22Rv1 (cell line): ENCODE measurements around the gene GRB7.

Experiments used
- H3K27ac ChIP-seq: fragments of 450-650 bp; 2 replicates; pipeline ENCODE4 v1.5.1; 2017
- ZFX ChIP-seq: fragments of 450-650 bp; IDR thresholded peaks from 2 replicates; pipeline ENCODE4 v1.6.1; 2017; ENCODE audit warnings: antibody characterized with exemption, borderline replicate concordance
- TF ChIP-seq, protein P1 (sequence below): fragments of 450-650 bp; IDR thresholded peaks from 2 replicates; pipeline ENCODE4 v1.5.1; 2017; ENCODE audit warnings: mild to moderate bottlenecking

Gene GRB7

DNA sequence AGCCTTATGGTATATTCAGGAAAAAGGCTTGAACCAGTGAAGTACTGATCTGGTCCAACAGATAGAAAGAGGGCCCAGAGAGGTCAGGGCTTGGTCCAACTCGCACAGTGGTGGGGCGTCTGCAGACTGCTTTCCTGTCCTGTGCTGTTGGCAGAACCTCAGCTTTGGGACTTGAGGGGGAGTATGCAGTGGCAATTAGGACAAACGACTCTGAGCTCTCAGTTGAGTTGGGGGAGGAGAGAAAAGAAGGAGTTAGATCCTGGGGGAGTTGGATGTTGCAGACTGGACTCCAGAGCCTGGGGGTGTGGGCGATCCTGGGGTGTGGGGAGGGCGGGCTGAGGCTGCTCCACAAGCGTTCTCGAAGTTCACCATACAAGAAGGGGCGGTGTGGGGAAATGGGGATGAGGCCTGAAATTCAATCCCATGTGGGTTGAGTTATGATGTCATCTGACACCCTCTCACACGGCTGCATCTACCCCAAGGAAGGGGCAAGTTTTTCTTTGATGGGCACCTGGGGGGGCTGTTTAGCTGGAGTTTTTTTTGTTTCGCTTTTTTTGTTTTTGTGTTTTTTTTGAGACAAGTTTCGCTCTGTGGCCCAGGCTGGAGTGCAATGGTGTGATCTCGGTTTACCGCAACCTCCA, 14.6 kb downstream of the GRB7 start:
- H3K27ac ChIP-seq: no peak overlapping the region
- TF ChIP-seq, protein P1, sequence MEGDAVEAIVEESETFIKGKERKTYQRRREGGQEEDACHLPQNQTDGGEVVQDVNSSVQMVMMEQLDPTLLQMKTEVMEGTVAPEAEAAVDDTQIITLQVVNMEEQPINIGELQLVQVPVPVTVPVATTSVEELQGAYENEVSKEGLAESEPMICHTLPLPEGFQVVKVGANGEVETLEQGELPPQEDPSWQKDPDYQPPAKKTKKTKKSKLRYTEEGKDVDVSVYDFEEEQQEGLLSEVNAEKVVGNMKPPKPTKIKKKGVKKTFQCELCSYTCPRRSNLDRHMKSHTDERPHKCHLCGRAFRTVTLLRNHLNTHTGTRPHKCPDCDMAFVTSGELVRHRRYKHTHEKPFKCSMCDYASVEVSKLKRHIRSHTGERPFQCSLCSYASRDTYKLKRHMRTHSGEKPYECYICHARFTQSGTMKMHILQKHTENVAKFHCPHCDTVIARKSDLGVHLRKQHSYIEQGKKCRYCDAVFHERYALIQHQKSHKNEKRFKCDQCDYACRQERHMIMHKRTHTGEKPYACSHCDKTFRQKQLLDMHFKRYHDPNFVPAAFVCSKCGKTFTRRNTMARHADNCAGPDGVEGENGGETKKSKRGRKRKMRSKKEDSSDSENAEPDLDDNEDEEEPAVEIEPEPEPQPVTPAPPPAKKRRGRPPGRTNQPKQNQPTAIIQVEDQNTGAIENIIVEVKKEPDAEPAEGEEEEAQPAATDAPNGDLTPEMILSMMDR: no peak
- no peak for TF ChIP-seq ZFX

DNA sequence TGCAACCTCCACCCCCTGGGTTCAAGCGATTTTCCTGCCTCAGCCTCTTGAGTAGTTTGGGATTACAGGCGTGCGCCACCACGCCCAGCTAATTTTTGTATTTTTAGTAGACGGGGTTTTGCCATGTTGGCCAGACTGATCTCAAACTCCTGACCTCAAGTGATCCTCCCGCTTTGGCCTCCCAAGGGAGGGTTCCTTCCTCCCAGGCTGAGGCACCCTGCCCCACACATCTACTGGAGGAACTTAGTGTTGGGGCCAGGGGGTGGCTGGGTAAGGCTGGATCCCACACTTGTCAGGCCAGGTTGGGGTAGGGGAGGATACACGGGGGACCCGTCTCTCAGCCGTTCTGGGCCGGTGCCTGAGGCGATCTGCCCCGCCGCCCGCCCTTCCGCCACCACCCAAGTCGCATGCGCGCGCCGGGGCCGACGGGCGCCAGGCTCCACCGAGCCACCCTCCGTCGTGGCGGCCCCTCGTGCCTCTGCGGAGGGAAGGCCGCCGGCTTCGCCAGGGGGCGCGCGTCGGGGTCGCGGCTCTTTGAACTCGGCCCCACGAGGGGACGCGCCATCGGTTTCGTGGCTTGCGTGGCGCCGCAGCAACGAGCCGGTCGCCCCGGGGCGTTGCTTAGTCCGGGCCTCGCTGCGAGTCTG, 15.9 kb downstream of the GRB7 start:
- H3K27ac ChIP-seq: peak overlapping the region; percentile 72
- TF ChIP-seq ZFX: no peak
- TF ChIP-seq, protein P1: no peak

DNA sequence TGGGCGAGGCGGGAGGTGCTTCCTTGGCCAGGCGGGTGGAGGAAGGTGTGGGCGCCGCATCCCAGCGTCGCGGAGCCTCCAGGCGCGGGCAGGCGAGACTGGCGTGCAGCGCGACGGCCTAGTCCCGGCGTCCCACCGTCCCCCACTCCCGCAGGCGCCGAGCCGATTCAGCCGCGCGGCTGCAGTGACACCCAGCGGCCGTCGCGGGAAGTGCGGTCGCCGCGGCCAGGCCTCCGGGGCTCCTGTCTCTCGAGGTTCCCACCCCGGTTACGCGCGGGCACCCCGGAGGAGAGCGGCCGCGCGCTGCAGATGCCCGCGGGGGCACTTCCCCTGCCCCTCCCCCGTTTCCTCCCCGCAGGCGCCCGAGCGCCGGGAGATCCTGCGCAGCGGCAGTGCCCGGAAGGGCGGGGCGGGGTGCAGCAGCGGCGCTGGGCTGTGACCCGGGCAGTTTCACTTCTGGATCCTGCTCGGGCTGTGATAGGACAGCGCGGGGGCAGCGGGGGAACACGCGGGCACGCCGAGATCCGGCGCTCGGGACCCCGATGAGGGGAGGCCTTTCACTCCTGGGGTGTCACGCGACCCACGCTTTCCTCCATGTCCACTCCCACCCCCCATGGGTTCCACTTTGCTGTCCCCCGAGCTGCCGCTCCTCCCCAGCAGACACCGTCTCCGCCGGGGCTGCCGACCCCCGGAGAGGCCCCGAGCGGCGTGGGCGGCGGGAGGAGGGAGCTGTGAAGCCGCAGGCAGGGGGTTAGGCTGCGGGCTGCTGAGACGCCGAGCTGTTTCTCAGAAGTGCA, 16.6 kb downstream of the GRB7 start:
- peak overlapping the region; percentile 72 for H3K27ac ChIP-seq
- TF ChIP-seq, protein P1: peak; percentile 97
- TF ChIP-seq ZFX: no peak

DNA sequence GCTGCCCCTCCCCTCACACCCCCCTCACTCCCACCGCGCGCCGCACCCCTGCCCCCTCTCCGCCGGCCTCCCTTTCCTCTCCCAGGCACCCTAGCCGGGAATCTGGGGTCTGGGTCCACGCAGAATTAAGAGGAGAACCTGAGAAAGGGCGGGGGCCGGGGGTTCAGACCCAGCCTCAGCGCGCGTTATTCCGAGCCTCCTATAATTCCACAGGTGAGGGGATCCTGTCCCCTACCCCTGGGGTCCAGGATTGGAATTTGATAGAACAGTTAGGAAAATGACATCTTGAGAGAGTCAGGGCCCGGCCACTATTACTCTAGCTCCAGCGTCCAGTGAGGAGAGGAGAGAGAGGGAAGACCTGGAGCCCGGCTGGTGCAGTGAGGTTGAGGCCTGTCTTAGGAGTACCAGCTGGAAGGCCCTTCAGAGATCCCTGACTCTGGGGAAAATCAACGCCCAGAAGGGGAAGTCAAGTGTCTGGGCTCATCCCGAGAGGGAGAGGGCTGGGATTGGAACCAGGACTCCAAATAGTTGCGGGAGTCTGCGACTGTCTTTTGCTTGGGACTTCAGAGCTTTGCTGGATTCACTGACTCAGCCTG, 17.3 kb downstream of the GRB7 start:
- H3K27ac ChIP-seq: peak overlapping the region; percentile 72
- TF ChIP-seq, protein P1: no peak
- TF ChIP-seq ZFX: no peak

DNA sequence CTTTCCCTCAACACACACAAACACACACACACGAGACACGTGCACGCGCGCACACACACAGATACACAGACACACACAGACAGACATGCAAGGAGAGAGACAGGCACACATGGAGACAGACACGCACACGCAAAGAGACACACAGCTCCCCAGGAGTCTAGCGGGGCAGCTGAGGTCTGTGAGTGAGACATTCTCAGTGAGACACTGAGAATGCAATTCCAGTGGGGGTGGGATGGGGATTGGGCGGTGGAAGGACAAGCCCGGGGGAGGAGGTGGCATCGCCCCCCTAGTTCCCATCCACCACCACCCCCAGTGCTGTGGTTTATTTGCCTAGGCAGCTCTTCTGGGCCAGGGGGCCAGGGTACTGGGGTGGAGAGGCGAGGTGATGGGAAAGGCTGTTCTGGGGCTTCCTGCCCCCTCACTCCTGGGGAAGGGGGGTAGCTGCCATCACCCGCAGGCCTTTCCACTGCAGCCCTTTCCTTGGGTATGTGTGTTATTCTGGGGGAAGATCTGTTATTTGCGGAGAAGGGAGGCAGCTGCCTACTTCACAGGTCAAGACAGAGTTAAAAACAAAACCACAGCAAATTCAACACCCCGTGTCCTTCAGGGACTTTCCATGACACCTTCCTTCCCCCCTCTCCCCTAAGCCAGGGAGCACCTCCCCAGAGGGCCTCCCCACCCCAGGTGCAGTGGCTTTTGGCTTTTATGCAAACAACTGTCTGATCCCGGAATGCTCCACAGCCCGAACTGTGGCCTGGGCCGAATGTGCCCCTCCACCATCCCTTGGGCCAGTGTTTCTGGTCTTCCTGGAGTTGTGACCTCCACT, 18.0 kb downstream of the GRB7 start:
- H3K27ac ChIP-seq: no peak overlapping the region; the same call in 1 of the 2 replicates

More for the DNA sequence above, 18.0 kb downstream of the GRB7 start:
- no peak for TF ChIP-seq ZFX
- TF ChIP-seq, protein P1: no peak
